GM21529 (cell line): ENCODE results near the gene LCOR.
"Not testable (repeated sequence)": the region's sequence is repeated elsewhere in the genome, so short reads cannot be mapped to it uniquely, and the experiment has no call there.

ENCODE experiments used
- ATAC-seq: cut with Tn5 transposase; IDR thresholded peaks from one replicate; pipeline ENCODE4 v1.9.1; 2021; ENCODE audit not compliant: unreplicated experiment

LCOR gene

DNA sequence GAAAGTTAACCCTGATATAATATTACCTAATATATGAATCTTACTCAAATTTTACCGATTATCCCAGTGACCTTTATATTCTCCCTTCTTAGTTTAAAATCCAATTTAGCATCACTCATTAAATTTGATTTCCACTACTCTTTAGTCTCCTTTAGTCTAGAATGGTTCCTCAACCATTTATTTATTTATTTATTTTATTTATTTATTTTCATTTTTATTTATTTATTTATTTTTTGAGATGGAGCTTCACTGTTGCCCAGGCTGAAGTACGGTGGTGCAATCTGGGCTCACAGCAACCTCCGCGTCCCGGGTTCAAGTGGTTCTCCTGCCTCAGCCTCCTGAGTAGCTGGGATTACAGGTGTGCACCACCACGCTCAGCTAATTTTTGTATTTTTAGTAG is 92.8 kb downstream of the LCOR start:
- no peak for ATAC-seq

GRCh38 chr10:96930469-96930868 is 98.4 kb downstream of the LCOR start:
- ATAC-seq, result no peak

- ATAC-seq, result no peak
Observed at GRCh38 chr10:96935148-96935547, 103.0 kb downstream of the LCOR start.

DNA sequence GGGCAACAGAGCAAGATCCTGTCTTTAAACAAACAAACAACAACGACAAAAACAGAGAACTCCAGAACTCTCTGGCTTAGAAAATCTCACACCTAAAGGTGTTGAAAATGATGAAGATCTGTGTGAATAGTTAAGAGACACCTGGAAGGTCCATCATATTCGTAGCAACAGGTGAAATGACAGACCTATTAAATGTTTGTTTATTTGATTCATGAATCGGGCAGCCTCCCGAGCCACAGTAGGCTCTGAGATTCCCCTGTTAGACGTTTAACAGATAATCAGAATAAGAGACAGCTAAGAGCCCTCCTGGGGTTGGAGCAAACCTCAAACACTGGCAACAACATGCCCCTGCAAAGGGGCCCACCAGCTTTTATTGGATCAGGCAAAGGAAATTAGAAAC is 103.7 kb downstream of the LCOR start:
- no peak for ATAC-seq

- not testable (repeated sequence) for ATAC-seq
Observed at GRCh38 chr10:96943161-96943560, 111.1 kb downstream of the LCOR start.

GRCh38 chr10:96947036-96947435 is 114.9 kb downstream of the LCOR start:
- no peak for ATAC-seq

DNA sequence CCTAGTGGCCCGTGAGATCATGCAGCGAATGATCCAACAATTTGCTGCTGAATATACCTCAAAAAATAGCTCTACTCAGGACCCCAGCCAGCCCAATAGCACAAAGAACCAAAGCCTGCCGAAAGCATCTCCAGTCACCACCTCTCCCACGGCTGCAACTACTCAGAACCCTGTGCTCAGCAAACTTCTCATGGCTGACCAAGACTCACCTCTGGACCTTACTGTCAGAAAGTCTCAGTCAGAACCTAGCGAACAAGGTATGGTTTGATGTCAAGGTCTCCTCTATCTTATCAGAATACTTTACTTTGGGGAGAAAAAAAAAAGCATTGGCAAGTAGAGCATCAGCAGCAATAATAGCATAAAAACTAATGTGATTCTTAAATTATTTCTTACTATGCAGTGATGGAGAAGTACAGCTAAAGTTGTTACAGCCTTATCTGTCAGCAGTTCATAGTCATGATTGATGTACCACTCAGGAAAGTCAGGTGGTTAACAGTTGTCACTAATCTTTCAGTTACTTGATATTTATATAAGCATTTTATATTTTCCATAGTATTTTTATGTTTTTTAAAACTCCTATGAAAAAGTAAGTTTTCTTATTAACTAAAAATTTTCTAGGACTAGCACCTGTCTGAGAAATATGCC is 117.1 kb downstream of the LCOR start:
- no peak for ATAC-seq

DNA sequence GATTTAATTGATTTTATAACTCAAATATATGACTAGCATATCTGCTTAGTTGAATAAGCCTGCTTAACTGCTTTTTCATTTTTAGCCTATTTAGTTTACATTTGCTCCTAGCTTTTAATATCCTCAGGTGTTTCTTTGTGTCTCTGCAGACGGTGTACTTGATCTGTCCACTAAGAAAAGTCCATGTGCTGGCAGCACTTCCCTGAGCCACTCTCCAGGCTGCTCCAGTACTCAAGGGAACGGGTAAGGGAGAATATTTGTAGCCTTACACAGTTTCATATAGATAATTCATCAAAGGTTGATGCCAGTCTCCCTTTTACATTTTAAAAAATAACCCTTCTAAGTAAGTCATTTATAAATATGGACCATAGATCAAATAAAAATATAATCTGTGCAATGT is 119.9 kb downstream of the LCOR start:
- ATAC-seq, result no peak

- ATAC-seq, result no peak
Observed at GRCh38 chr10:96955794-96956193, 123.7 kb downstream of the LCOR start.

GRCh38 chr10:96958071-96958470 is 126.0 kb downstream of the LCOR start:
- no peak for ATAC-seq

DNA sequence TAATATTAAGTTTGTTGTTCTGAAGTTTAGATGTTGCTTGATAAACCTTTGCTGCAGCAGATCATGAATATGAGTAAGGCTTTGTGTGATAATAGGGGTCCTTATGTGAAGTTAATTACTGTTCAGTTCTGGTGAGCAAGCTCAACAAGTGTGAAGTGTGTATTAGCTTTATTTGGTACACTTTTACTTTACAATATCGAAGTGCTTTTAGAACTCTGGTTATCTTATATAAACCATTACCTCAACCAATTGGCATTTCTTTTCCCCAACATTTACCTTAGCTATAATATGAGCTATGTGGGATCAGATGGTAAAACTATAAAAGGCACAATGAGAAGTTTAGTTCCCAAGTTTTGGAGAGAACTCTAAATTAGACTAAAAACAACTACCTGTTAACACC is 127.6 kb downstream of the LCOR start:
- ATAC-seq, result no peak

GRCh38 chr10:96960872-96961271 is 128.8 kb downstream of the LCOR start:
- ATAC-seq, result no peak

GRCh38 chr10:96964131-96964530 is 132.0 kb downstream of the LCOR start:
- ATAC-seq, result no peak

- ATAC-seq, result no peak
Observed at GRCh38 chr10:96967847-96968246, 135.7 kb downstream of the LCOR start.

- ATAC-seq, result no peak
Observed at GRCh38 chr10:96968682-96969423, 136.8 kb downstream of the LCOR start.

DNA sequence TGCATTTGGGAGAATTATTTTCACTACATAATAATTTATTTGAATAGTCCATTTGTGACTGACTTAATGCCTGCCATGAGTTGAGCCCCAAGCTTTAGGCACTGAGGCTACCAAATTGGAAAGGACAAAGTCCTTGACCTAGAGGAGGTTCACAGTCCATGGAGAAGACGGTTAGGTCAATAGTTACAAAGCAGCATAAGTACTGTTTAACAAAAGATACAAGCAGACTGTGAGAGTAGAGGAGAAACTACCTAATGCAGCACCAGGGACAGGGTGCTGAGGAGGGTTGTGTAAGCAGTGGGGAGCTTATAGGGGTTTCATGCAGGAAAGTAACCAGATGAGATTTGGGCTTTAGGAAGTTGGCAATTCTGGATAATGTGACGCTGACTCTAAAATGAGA is 139.2 kb downstream of the LCOR start:
- no peak for ATAC-seq

- no peak for ATAC-seq
Observed at GRCh38 chr10:96972264-96972663, 140.2 kb downstream of the LCOR start.

- ATAC-seq, result peak; percentile 37
Observed at GRCh38 chr10:96973809-96974747, 142.0 kb downstream of the LCOR start.

DNA sequence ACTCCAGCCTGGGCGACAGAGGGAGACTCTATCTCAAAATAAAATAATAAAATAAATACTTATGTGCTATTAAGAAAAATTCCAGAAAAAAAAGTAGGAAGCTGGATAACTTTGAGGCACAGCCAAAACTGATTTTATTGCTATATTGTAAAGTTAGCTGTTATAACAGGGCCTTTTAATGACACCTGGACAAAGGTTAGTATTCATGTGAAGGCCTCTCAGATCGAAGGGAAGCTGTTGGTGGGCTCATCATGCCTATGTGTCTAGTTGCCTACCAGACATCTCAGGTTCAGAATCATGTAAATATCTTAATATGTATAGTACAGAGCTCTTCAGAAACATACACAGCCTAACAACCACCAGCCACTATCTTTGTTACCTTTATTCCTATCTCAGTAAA is 143.0 kb downstream of the LCOR start:
- no peak for ATAC-seq

DNA sequence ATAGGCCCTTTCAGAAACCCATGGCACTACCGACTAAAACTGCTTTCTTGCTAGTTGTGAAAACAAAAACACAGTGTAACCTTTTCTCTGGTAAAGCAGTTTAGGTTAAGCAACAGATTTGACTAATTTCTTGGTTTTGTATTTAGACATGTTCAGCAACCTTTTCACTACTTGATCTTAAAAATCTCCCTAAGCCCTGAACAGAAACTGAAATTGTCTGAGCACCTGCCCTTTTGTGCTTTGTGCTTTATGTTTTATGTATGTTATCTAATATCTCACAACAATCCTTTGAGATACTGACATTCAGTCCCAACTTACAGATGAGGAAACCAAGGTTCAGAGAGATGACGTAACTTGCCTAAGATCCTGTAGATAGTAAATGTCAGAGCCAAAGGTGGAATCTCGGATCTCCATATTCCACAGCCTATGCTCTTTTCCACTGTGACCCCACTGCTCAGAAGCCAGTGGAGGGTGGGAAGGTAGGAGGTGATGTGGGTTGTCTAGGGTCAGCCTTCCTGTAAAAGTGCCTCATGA is 146.6 kb downstream of the LCOR start:
- ATAC-seq, result peak; percentile 77

GRCh38 chr10:96982149-96982930 is 150.2 kb downstream of the LCOR start:
- ATAC-seq, result no peak
